Measurements from ENCODE around the gene TECPR1.

GRCh38 chr7:98180751-98181150 lies 71.3 kb downstream of the TECPR1 start:
- no peak for TF ChIP-seq CTCF (IDR thresholded peaks at IDR 0.05; ENCODE audit: insufficient read depth, low read length, poor library complexity, severe bottlenecking)
- TF ChIP-seq EZH2phosphoT487 (conservative IDR thresholded peaks at IDR 0.05; ENCODE audit: low read length): no peak

Data from SU-DHL-6 (cell line).